GM12878 (cell line): ENCODE data around the gene ZNF512. TPM values are rescaled to one million over a fixed set of nuclear protein-coding genes. Genes with fewer than 3 reads are reported as not detected.

Experiments
- ATAC-seq: fragments of 200-7000 bp; cut with Tn5 transposase; 3 replicates; pipeline ENCODE4 v1.9.1; 2020; ENCODE audit warnings: mild to moderate bottlenecking, moderate library complexity
- BruUV-seq: library from RNA; stranded (reverse); fragments of 400-500 nt; replicated peaks from 2 replicates; lab custom pipeline; 2021; lab: Mats Ljungman, UMichigan
- CTCF ChIA-PET: fragments of 300-600 bp; sonication (Branson Sonifier 250); formaldehyde crosslinking; extraction: SDS; loops from one replicate; lab custom pipeline; 2021; ENCODE audit warnings: inconsistent platforms; lab: Yijun Ruan, JAX
- POLR2A ChIA-PET: fragments of 350-600 bp; formaldehyde crosslinking; extraction: SDS; loops from one replicate; lab custom pipeline; 2021; ENCODE audit warnings: inconsistent platforms; lab: Charles Lee
- RAD21 ChIA-PET: fragments of 300-600 bp; sonication (Branson Sonifier 250); formaldehyde crosslinking; loops from one replicate; lab custom pipeline; 2023; ENCODE audit warnings: antibody characterized with exemption; ENCODE audit not compliant: unreplicated experiment; lab: Charles Lee
- SMC1A ChIA-PET: fragments of 300-600 bp; sonication (Branson Sonifier 250); formaldehyde crosslinking; loops from one replicate; lab custom pipeline; 2023; ENCODE audit not compliant: unreplicated experiment, uncharacterized antibody; lab: Charles Lee
- DNase-seq: peaks from one replicate; pipeline ENCODE4 v3.0.0-alpha.2; 2011; ENCODE audit warnings: low read depth, low spot score
- FAIRE-seq: peaks from 3 replicates; lab custom pipeline; 2011; peaks lifted over from hg19 to GRCh38; lab: Jason Lieb, UNC
- H2AFZ ChIP-seq: 2 replicates; pipeline ENCODE4 v1.6.0; 2011; ENCODE audit warnings: low read depth, low read length, control low read depth; ENCODE audit not compliant: control insufficient read depth
- H3K27ac ChIP-seq: 2 replicates; pipeline ENCODE4 v1.5.1; 2011; ENCODE audit warnings: control low read depth; ENCODE audit not compliant: control insufficient read depth, insufficient read depth
- H3K27me3 ChIP-seq, 2 experiments: replicated peaks in 1 of 2; 2 replicates each; pipeline versions ENCODE4 v1.6.0 to v1.6.1; 2011; ENCODE audit warnings: low read length in 1 of 2; ENCODE audit not compliant: control insufficient read depth in 2 of 2, insufficient read depth in 2 of 2
- H3K36me3 ChIP-seq, 2 experiments: 2 replicates each; pipeline ENCODE4 v1.5.1; 2011; ENCODE audit warnings: low read length in 1 of 2; ENCODE audit not compliant: control insufficient read depth in 2 of 2, insufficient read depth in 2 of 2
- H3K4me1 ChIP-seq: 2 replicates; pipeline ENCODE4 v1.6.1; 2011; ENCODE audit warnings: mild to moderate bottlenecking, low read length, moderate library complexity, mixed read lengths; ENCODE audit not compliant: control insufficient read depth, insufficient read depth
- H3K4me2 ChIP-seq: 2 replicates; pipeline ENCODE4 v1.6.0; 2011; ENCODE audit warnings: control low read depth; ENCODE audit not compliant: control insufficient read depth, insufficient read depth
- H3K4me3 ChIP-seq: fragments of 200-600 bp; sonication (generic); 2 replicates; pipeline ENCODE4 v1.5.1; 2016
- H3K79me2 ChIP-seq: 2 replicates; pipeline ENCODE4 v1.6.0; 2011; ENCODE audit warnings: low read length; ENCODE audit not compliant: control insufficient read depth, insufficient read depth
- H3K9ac ChIP-seq: 2 replicates; pipeline ENCODE4 v1.8.0; 2011; ENCODE audit warnings: low read length, control low read depth, mixed read lengths; ENCODE audit not compliant: control insufficient read depth, insufficient read depth
- H3K9me3 ChIP-seq: replicated peaks from 3 replicates; pipeline ENCODE4 v1.5.1; 2011; ENCODE audit warnings: mild to moderate bottlenecking, low read length; ENCODE audit not compliant: control insufficient read depth, insufficient read depth
- H4K20me1 ChIP-seq: 2 replicates; pipeline ENCODE4 v1.6.0; 2011; ENCODE audit not compliant: control insufficient read depth, insufficient read depth
- NFYA ChIP-seq: IDR thresholded peaks from 2 replicates; pipeline ENCODE4 v1.6.1; 2011; ENCODE audit warnings: low read depth, mild to moderate bottlenecking, low read length, improper control_type of control experiment, borderline replicate concordance
- NR2C1 ChIP-seq: fragments of 450-650 bp; IDR thresholded peaks from 2 replicates; pipeline ENCODE4 v1.6.1; 2017; ENCODE audit warnings: antibody characterized with exemption, mild to moderate bottlenecking, moderate library complexity
- POLR2AphosphoS5 ChIP-seq: IDR thresholded peaks from 2 replicates; pipeline ENCODE4 v1.6.1; 2011; ENCODE audit warnings: mild to moderate bottlenecking, low read length, inconsistent platforms
- SREBF1 ChIP-seq: IDR thresholded peaks from 2 replicates; pipeline ENCODE4 v1.6.1; 2012; ENCODE audit warnings: mild to moderate bottlenecking, low read length
- TCF12 ChIP-seq: IDR thresholded peaks from 2 replicates; pipeline ENCODE4 v1.6.1; 2011; ENCODE audit warnings: low read depth, mild to moderate bottlenecking, low read length
- USF2 ChIP-seq: IDR thresholded peaks from 2 replicates; pipeline ENCODE4 v1.6.1; 2011; ENCODE audit warnings: low read depth, low read length, improper control_type of control experiment, borderline replicate concordance
- WRNIP1 ChIP-seq: IDR thresholded peaks from 2 replicates; pipeline ENCODE4 v1.6.1; 2011; ENCODE audit warnings: low read depth, low read length, improper control_type of control experiment, borderline replicate concordance
- ZNF24 ChIP-seq: fragments of 450-650 bp; IDR thresholded peaks from 2 replicates; pipeline ENCODE4 v1.6.1; 2017; ENCODE audit warnings: antibody characterized with exemption, mild to moderate bottlenecking
- WGBS: methylation state at CpG from one replicate; pipeline ENCODE4 v1.1.6; 2016; ENCODE audit warnings: low lambda C conversion rate; ENCODE audit not compliant: insufficient replicate concordance, insufficient coverage; ENCODE audit errors: missing lambda C conversion rate; 5-methylcytosine and 5-hydroxymethylcytosine counted together
- in situ Hi-C: fragments of 300-500 bp; cut with MboI; formaldehyde crosslinking; loops from 9 replicates; pipeline ENCODE4 v1.14.3; 2018; ENCODE audit warnings: mixed read lengths
- intact Hi-C: fragments of 100-400 bp; cut with micrococcal nuclease; formaldehyde crosslinking; loops from one replicate; pipeline ENCODE4 v1.14.2; 2022; ENCODE audit not compliant: unreplicated experiment
- polyA plus RNA-seq, 11 experiments: library from polyadenylated mRNA; depleted of rRNA in 4 of 11; unstranded in 6 of 11; stranded (reverse) in 5 of 11; fragments of >200 nt; fragmentation: Nextera tagmentation in 4 of 11; fragmentation: Illumina TruSeq in 1 of 11; extraction: Ambion mirVana in 4 of 11; extraction: Trizol in 1 of 11; gene quantifications; 1 replicate in 1 of 11; 2 replicates in 10 of 11; pipeline versions ENCODE4 v1.2.1 to v1.2.3, GENCODE V29; 2011 to 2016; ENCODE audit warnings: inconsistent platforms in 2 of 11, missing spikeins in 2 of 11, low read depth in 1 of 11
- total RNA-seq, 4 experiments: library from RNA; depleted of rRNA in 3 of 4; stranded (reverse); fragments of >200 nt in 3 of 4; fragmentation: Illumina TruSeq in 1 of 4; extraction: Trizol in 1 of 4; gene quantifications; 2 replicates each; pipeline versions ENCODE4 v1.2.1 to v1.2.3, GENCODE V29; 2013 to 2021
- TF ChIP-seq, protein P1 (sequence below): fragments of 450-650 bp; IDR thresholded peaks from 2 replicates; pipeline ENCODE4 v1.6.1; 2018; ENCODE audit warnings: mild to moderate bottlenecking, low read depth, moderate library complexity; ENCODE audit not compliant: partially characterized antibody

The ZNF512 gene
- total and polyA plus RNA-seq, 10 of the 15 experiments (the other 5 are each of a cell fraction or from before 2014, with no cell fraction given): 14.1 to 61.9 (median 31.2) TPM

- TF ChIP-seq, protein P1, sequence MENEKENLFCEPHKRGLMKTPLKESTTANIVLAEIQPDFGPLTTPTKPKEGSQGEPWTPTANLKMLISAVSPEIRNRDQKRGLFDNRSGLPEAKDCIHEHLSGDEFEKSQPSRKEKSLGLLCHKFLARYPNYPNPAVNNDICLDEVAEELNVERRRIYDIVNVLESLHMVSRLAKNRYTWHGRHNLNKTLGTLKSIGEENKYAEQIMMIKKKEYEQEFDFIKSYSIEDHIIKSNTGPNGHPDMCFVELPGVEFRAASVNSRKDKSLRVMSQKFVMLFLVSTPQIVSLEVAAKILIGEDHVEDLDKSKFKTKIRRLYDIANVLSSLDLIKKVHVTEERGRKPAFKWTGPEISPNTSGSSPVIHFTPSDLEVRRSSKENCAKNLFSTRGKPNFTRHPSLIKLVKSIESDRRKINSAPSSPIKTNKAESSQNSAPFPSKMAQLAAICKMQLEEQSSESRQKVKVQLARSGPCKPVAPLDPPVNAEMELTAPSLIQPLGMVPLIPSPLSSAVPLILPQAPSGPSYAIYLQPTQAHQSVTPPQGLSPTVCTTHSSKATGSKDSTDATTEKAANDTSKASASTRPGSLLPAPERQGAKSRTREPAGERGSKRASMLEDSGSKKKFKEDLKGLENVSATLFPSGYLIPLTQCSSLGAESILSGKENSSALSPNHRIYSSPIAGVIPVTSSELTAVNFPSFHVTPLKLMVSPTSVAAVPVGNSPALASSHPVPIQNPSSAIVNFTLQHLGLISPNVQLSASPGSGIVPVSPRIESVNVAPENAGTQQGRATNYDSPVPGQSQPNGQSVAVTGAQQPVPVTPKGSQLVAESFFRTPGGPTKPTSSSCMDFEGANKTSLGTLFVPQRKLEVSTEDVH: no peak
- no peak for TF ChIP-seq SREBF1
- TF ChIP-seq WRNIP1: no peak
- TF ChIP-seq NR2C1: no peak
Observed at GRCh38 chr2:27571197-27571596, 11.6 kb upstream of the ZNF512 start (continued).

GRCh38 chr2:27571681-27572080 is 11.2 kb upstream of the ZNF512 start:
- 0% methylated on average over 1 of the region's 1 CpG for WGBS
- no peak for ATAC-seq
- POLR2A ChIA-PET: no interaction called here

More at GRCh38 chr2:27571681-27572080, 11.2 kb upstream of the ZNF512 start:
- Histone ChIP-seq H3K27me3 (0 out of 4 replicates have a peak, but pooled peaks cover 0 to 2% of the 10 kb centered on the region in 2 experiments), H3K79me2 (no peaks in the 10 kb centered on the region), H3K9me3 (no peaks in the 10 kb centered on the region; the same call in 2 of the 3 replicates), H3K9ac (no peak overlapping the region), H4K20me1 (no peaks in the 10 kb centered on the region), H3K4me2 (no peak overlapping the region), H2AFZ (no peak overlapping the region), H3K36me3 (no peaks in the 10 kb centered on the region), H3K27ac (no peak overlapping the region), H3K4me1 (no peaks in the 10 kb centered on the region), H3K4me3 (no peak overlapping the region)
- CTCF ChIA-PET: no interaction called here
- TF ChIP-seq TCF12: no peak
- TF ChIP-seq USF2: no peak
- no peak for TF ChIP-seq NFYA
- no peak for TF ChIP-seq ZNF24
- TF ChIP-seq POLR2AphosphoS5: no peak
- in situ Hi-C loops: no loop called here
- intact Hi-C loops: no loop called here
- DNase-seq (no peak), FAIRE-seq (no peak)
- SMC1A ChIA-PET: no interaction called here
- BruUV-seq: no TSS peak
- RAD21 ChIA-PET: no interaction called here
